DND-41 (cell line): ENCODE results near the gene CEACAM16.

Source experiments
- ATAC-seq: fragments of 200-7000 bp; cut with Tn5 transposase; 3 replicates; pipeline ENCODE4 v1.9.1; 2021; ENCODE audit warnings: low read depth; ENCODE audit not compliant: insufficient read depth
- DNase-seq: peaks from one replicate; pipeline ENCODE4 v3.0.0-alpha.2; 2020
- H2AFZ ChIP-seq: 2 replicates; pipeline ENCODE4 v1.6.0; 2012; ENCODE audit warnings: low read depth, low read length
- H3K27ac ChIP-seq: 2 replicates; pipeline ENCODE4 v1.5.1; 2012; ENCODE audit warnings: low read length, inconsistent platforms
- H3K27me3 ChIP-seq: fragments of 200-600 bp; sonication (generic); 2 replicates; pipeline ENCODE4 v1.6.0; 2012; ENCODE audit warnings: low read length, mild to moderate bottlenecking, inconsistent platforms; ENCODE audit not compliant: insufficient read depth, poor library complexity
- H3K36me3 ChIP-seq: 2 replicates; pipeline ENCODE4 v1.5.1; 2012; ENCODE audit warnings: low read length, inconsistent platforms; ENCODE audit not compliant: insufficient read depth
- H3K4me1 ChIP-seq: 2 replicates; pipeline ENCODE4 v1.5.1; 2012; ENCODE audit warnings: mild to moderate bottlenecking, low read length; ENCODE audit not compliant: insufficient read depth
- H3K4me2 ChIP-seq: 2 replicates; pipeline ENCODE4 v1.6.0; 2012; ENCODE audit warnings: mild to moderate bottlenecking, moderate library complexity, low read length, inconsistent platforms; ENCODE audit not compliant: insufficient read depth
- H3K4me3 ChIP-seq, 2 experiments: fragments of 200-600 bp in 1 of 2; shearing (Covaris generic) in 1 of 2; 2 replicates each; pipeline ENCODE4 v1.5.1; 2012 to 2016; ENCODE audit warnings: inconsistent platforms in 2 of 2, low read length in 2 of 2, mild to moderate bottlenecking in 2 of 2, low read depth in 1 of 2, moderate library complexity in 1 of 2
- H3K79me2 ChIP-seq: 2 replicates; pipeline ENCODE4 v1.6.0; 2012; ENCODE audit warnings: low read length, inconsistent platforms; ENCODE audit not compliant: insufficient read depth
- H3K9ac ChIP-seq: 2 replicates; pipeline ENCODE4 v1.6.0; 2012; ENCODE audit warnings: low read depth, mild to moderate bottlenecking, inconsistent platforms, low read length, moderate library complexity
- H3K9me3 ChIP-seq: 2 replicates; pipeline ENCODE4 v1.5.1; 2012; ENCODE audit warnings: low read length, moderate library complexity, mild to moderate bottlenecking, inconsistent platforms; ENCODE audit not compliant: insufficient read depth, severe bottlenecking
- H4K20me1 ChIP-seq: 2 replicates; pipeline ENCODE4 v1.6.0; 2012; ENCODE audit warnings: low read length; ENCODE audit not compliant: insufficient read depth
- CTCF ChIP-seq: IDR thresholded peaks from 2 replicates; pipeline ENCODE4 v1.5.1; 2012; ENCODE audit warnings: borderline replicate concordance, low read length, moderate library complexity, mild to moderate bottlenecking; ENCODE audit not compliant: poor library complexity, severe bottlenecking; ENCODE audit errors: extremely low read depth
- EZH2 ChIP-seq: IDR thresholded peaks from 3 replicates; pipeline ENCODE4 v1.6.1; 2012; ENCODE audit warnings: borderline replicate concordance, low read depth, mild to moderate bottlenecking, moderate library complexity, low read length, inconsistent platforms; ENCODE audit not compliant: severe bottlenecking

The CEACAM16 gene

GRCh38 chr19:44746946-44747738 is 48.2 kb downstream of the CEACAM16 start:
- peak overlapping the region; percentile 52 for H3K4me2 ChIP-seq
- no peaks in the 10 kb centered on the region for H3K9me3 ChIP-seq
- H3K4me3 ChIP-seq: no peak overlapping the region
- DNase-seq (peak; percentile 52), ATAC-seq (peak; percentile 77)
- H3K4me1 ChIP-seq: peaks cover 13% of the 10 kb centered on the region
- H3K79me2 ChIP-seq: no peaks in the 10 kb centered on the region
- no peak overlapping the region for H3K9ac ChIP-seq
- no peak overlapping the region for H2AFZ ChIP-seq
- TF ChIP-seq EZH2: no peak
- TF ChIP-seq CTCF: no peak
- H3K36me3 ChIP-seq: no peaks in the 10 kb centered on the region
- no peak overlapping the region for H3K27ac ChIP-seq
- peaks cover 19% of the 10 kb centered on the region for H3K27me3 ChIP-seq
- peaks cover 11% of the 10 kb centered on the region for H4K20me1 ChIP-seq

- no peaks in the 10 kb centered on the region for H3K79me2 ChIP-seq
- DNase-seq (peak; percentile 6), ATAC-seq (peak; percentile 51; the same call in 2 of the 3 replicates)
- H3K4me2 ChIP-seq: peak overlapping the region; percentile 52
- H2AFZ ChIP-seq: no peak overlapping the region
- TF ChIP-seq CTCF (no peak), EZH2 (peak; percentile 46)
- H3K4me1 ChIP-seq: peaks cover 17% of the 10 kb centered on the region
- H3K4me3 ChIP-seq: no peak overlapping the region
- H3K36me3 ChIP-seq: no peaks in the 10 kb centered on the region
- no peak overlapping the region for H3K9ac ChIP-seq
- H4K20me1 ChIP-seq: peaks cover 13% of the 10 kb centered on the region
- H3K9me3 ChIP-seq: no peaks in the 10 kb centered on the region
- H3K27me3 ChIP-seq: peaks cover 19% of the 10 kb centered on the region
- H3K27ac ChIP-seq: no peak overlapping the region
These were observed 48.9 kb downstream of the CEACAM16 start for GRCh38 chr19:44747739-44748425.

- Histone ChIP-seq H3K9ac (no peak within 1 kb of the TSS), H3K4me3 (no peak within 1 kb of the TSS), H3K27ac (no peak within 1 kb of the TSS), H4K20me1 (peaks cover 16% of the 10 kb centered on the region), H3K9me3 (no peaks in the 10 kb centered on the region), H3K36me3 (no peaks in the 10 kb centered on the region), H2AFZ (no peak within 1 kb of the TSS), H3K4me2 (peak within 1 kb of the TSS; percentile 52), H3K27me3 (peaks cover 19% of the 10 kb centered on the region), H3K4me1 (peaks cover 25% of the 10 kb centered on the region), H3K79me2 (no peaks in the 10 kb centered on the region)
- TF ChIP-seq CTCF (no peak), EZH2 (no peak)
- DNase-seq: peak; percentile 8
- ATAC-seq: no peak
These were observed 49.7 kb downstream of the CEACAM16 start, which contains the start of gene BCL3 for GRCh38 chr19:44748426-44749254. Gene BCL3 (plus strand): TSS chr19:44748708. CDS start chr19:44748791, 83 bp downstream.
